Fibroblast of mammary gland (primary cell): ENCODE results near the gene TNFRSF1A.

Experiments
- DNase-seq: peaks from one replicate; pipeline ENCODE4 v3.0.0-alpha.2; 2010; ENCODE audit warnings: low read depth
- H3K4me3 ChIP-seq: 2 replicates; pipeline ENCODE4 v1.5.1; 2011; ENCODE audit warnings: low read depth, mild to moderate bottlenecking, low read length, moderate library complexity; ENCODE audit not compliant: control insufficient read depth
- CTCF ChIP-seq: conservative IDR thresholded peaks from 2 replicates; pipeline ENCODE4 v1.5.1; 2011; ENCODE audit warnings: low read depth, low read length, inconsistent platforms; ENCODE audit not compliant: control insufficient read depth, insufficient read depth

TNFRSF1A gene

DNA sequence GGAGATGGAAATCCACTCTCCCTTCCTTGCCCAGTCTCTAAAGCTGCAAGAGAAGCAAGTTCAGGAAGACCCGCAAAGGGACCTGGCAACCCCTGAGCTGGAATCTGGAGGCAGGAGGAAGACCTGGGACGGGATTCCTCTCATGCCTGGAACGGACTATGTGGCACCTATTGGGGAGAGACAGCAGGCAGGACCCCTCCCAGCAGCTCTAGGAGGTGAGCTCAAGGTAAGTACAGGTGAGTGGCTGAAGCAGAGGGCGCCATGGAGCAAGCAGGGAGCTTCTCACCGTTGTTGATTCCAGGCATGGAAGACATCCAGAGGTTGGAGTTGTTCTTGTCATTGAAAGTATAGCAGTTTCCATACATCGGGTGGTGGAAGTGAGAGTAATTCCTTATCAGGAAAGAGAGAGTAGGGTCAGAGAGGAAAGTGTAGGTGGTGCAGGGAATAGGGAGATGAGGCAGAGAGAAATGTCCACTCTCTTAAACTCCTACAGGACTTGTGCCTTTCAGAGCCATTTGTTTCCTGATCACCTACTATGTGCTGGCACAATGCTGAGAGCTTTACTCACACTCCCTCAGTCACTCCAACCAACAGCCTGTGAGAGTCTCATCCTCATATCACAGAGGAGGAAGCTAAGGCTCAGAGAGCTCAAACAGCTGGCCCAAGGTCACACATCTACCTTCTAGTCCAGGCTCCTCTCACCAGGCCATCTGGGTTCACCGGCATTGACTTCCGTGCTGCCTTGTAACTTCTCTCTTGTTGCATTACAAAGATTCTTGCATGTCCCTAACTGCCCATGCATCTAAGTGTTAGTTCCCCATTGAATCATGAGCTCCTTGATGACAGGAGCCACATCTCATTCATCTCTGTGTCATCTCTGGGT, 13.9 kb upstream of the TNFRSF1A start:
- H3K4me3 ChIP-seq, result no peak overlapping the region
- no peak for TF ChIP-seq CTCF
- no peak for DNase-seq

DNA sequence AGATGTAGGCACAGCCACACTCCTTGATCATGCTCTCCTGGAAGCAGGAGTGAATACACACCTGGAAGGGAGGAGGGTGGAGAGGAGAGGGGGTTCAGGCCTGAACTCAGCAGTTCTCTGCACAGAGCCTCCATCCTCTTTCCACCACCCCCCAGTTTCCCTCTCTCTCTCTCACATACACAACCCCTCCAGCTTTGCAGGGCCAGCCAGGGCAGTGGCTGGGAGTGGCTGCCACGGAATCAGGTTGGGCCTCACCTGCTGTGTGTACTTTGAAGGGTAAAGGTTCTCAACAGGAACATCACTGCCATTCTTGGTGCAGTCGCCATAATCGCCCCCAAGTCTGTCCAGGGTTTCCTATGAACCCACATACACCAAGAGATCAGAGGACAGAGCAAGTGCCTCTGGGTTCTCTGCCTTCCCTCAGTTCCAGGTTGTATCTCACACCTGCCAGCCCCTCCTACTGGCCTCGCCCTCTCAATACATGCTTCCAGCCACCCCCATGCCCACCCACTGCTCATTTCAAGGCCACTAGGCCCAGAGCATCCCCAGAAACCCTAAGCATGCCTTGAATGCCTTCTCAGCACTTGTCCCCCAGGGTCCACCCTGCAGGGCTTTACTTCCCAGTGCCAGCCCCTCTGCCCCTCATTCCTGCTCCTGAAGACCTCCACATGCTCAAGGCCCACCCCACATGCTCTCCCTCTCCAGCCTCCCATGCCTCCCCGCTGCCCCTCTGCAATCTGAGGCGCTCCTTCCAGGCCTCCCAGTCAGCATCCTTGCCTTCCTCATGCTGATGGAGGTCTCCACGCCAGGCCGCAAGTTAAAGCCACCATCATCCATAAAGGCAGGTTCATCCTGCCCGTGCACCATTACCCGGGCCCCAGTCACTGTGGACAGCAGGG, 12.9 kb upstream of the TNFRSF1A start:
- no peak for TF ChIP-seq CTCF
- DNase-seq, result no peak
- H3K4me3 ChIP-seq, result no peak overlapping the region

DNA sequence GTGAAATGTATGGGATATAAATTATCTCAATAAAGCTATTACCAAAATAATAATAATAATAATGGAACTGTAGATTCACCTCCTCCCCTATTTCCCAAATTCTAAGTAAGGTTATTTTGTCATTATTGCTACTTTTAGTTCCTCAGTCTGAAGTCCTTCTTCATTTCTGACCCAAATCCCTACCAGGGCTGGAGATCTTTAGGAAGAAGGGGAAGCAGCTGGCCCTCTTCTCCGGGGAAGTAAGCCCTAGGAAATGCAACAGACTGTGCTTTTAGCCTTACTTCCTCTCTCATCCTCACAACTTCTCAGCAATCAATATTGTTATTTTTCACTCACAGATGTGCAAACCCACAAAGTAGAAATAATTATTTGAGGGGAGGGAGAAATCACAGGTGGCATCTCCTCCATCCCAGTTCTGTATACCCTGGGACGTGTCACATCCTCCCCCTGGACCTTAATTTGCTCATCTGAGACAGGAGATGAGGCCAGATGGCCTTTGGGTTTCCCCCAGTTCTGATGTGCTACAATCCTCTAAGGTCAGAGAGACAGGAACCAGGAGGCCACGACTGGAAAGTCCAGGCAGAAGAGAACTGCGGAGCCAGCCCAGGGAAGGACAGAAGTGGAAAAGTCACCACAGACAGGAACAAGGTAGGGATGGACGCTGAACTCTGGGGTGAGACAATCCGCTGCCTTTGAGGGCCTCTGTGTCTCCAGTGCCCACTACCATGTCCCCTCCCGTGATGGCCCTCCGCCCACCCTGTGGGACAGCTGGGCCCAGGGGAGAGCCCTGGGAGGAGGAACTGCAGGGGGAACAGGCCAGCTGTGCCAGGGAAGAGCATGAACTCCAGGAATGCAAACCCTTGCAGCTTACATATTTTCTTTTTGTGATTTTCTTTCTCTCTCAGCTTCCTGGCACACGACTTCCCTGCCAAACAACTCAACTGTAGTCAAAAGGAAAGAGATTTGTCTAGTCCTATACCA, 10.6 kb upstream of the TNFRSF1A start:
- no peak for DNase-seq
- no peak for TF ChIP-seq CTCF
- no peak overlapping the region for H3K4me3 ChIP-seq

DNA sequence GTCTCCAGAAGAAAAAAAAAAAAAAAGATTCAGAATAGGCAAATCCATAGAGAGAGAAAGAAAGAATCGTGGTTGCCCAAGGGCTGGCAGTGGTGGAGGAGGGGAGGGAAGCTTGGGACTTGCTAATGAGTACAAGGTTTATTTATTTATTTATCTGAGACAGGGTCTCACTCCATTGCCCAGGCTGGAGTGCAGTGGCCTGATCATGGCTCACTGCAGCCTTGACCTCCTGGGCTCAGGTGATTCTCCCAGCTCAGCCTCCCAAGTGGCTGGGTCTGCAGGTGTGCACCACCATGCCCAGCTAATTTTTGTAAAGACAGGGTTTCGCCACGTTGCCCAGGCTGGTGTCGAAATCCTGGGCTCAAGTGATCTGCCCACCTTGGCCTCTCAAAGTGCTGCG, 9.7 kb upstream of the TNFRSF1A start:
- H3K4me3 ChIP-seq, result no peak overlapping the region
- no peak for TF ChIP-seq CTCF
- no peak for DNase-seq

GRCh38 chr12:6347367-6348338, 5.8 kb upstream of the TNFRSF1A start:
- TF ChIP-seq CTCF, result no peak
- DNase-seq, result peak; percentile 75
- H3K4me3 ChIP-seq, result no peak overlapping the region
